ENCODE measurements around the gene GPATCH2L.

GRCh38 chr14:76138119-76138757, 13.5 kb upstream of the GPATCH2L start:
- TF ChIP-seq CTCF (optimal IDR thresholded peaks at IDR 0.05 in 1 of 3, IDR thresholded peaks at IDR 0.05 in 1 of 3, conservative IDR thresholded peaks at IDR 0.05 in 1 of 3; ENCODE audit: extremely low read depth in 1 of 3, insufficient read depth in 2 of 3, low read length in 3 of 3): no peak
- TF ChIP-seq EZH2 (IDR thresholded peaks at IDR 0.05; ENCODE audit: low read length): peak; percentile 25
